Breast epithelium (tissue), 4 donors: ENCODE data around the gene DGKQ. TPM values are rescaled to one million over a fixed set of nuclear protein-coding genes. Genes with fewer than 3 reads are reported as not detected.
A peak's percentile ranks its signal among the peaks of the same experiment; 100 is the strongest.

Experiments
- DNase-seq, 2 donors: peaks; one replicate each; pipeline ENCODE4 v3.0.0-alpha.2; 2019; ENCODE audit warnings: low spot score in 2 of 2
- H3K27ac ChIP-seq, 2 donors: fragments of 200-600 bp; sonication (generic) in 1 of 2; one replicate each; pipeline ENCODE4 v1.5.1; 2016 to 2019; ENCODE audit warnings: mild to moderate bottlenecking in 1 of 2
- H3K27me3 ChIP-seq, 2 donors: fragments of 200-600 bp; sonication (generic) in 1 of 2; one replicate each; pipeline versions ENCODE4 v1.5.1 to v1.6.0; 2017 to 2019; ENCODE audit warnings: control low read depth in 1 of 2, mild to moderate bottlenecking in 1 of 2
- H3K36me3 ChIP-seq: fragments of 200-600 bp; one replicate; pipeline ENCODE4 v1.5.1; 2019
- H3K4me1 ChIP-seq, 2 donors: fragments of 200-600 bp; sonication (generic); one replicate each; pipeline ENCODE4 v1.5.1; 2016 to 2019; ENCODE audit warnings: control low read depth in 1 of 2
- H3K4me3 ChIP-seq, 3 donors: fragments of 200-600 bp; sonication (generic); 1 replicate in 2 of 3; 2 replicates in 1 of 3; pipeline ENCODE4 v1.5.1; 2016 to 2019; ENCODE audit warnings: mild to moderate bottlenecking in 3 of 3, moderate library complexity in 2 of 3
- H3K9me3 ChIP-seq, 2 donors: fragments of 200-600 bp; sonication (generic) in 1 of 2; one replicate each; pipeline ENCODE4 v1.5.1; 2016 to 2019; ENCODE audit warnings: control low read depth in 1 of 2
- POLR2A ChIP-seq: fragments of 450-650 bp; IDR thresholded peaks from one replicate; pipeline ENCODE4 v1.6.1; 2016; ENCODE audit warnings: antibody characterized with exemption, mild to moderate bottlenecking, moderate library complexity
- POLR2AphosphoS5 ChIP-seq, 3 donors: sonication (generic); formaldehyde crosslinking; IDR thresholded peaks; one replicate each; pipeline ENCODE4 v1.6.1; 2017; ENCODE audit warnings: antibody characterized with exemption in 3 of 3
- intact Hi-C: fragments of 100-400 bp; cut with DNase I; formaldehyde crosslinking; loops from one replicate; pipeline ENCODE4 v1.15.1; 2023; ENCODE audit warnings: low total_unique reads
- total RNA-seq, 3 donors: library from RNA; depleted of rRNA; stranded (reverse); fragments of >200 nt; gene quantifications; one replicate each; pipeline ENCODE4 v1.1.0, GENCODE V29; 2016
- TF ChIP-seq, protein P1 (sequence below), 3 donors: fragments of 450-650 bp; IDR thresholded peaks; one replicate each; pipeline ENCODE4 v1.5.1; 2016 to 2017; ENCODE audit warnings: antibody characterized with exemption in 3 of 3, mild to moderate bottlenecking in 3 of 3, moderate library complexity in 3 of 3

DGKQ gene
- total RNA-seq, 3 donors from 2014 or later: 5.3 to 9.4 (median 8.8) TPM

DNA sequence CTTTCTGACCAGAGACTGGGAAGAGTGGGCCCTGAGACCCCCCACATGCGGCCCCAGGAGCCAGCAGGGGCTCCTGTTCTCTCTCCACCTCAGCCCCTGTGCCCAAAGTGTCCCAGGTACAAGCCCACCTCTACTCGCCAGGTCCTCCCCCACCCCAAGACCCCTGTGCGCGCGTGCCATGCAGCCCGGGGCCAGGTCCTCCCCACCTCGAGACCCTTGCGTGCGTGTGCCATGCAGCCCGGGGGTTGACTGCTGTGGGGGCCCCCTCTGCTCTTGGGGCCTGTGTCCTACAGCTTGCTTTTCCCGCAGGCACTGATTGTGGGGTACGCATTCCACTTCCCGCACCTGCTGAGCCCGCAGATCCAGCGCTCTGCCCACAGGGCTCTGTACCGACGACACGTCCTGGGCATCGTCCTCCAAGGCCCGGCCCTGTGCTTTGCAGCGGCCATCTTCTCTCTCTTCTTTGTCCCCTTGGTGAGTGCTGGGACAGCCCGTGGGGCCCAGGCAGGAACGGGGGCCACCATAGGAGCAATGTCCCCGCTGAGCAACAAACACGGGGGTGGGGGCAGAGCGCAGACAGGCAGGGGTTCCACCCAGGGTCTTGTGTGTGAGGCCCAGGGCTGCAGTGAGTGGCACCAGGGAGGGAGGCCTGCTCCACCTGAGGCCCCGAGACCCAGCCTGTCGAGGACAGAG lies 20.3 kb downstream of the DGKQ start:
- H3K36me3 ChIP-seq: no peaks in the 10 kb centered on the region

DNA sequence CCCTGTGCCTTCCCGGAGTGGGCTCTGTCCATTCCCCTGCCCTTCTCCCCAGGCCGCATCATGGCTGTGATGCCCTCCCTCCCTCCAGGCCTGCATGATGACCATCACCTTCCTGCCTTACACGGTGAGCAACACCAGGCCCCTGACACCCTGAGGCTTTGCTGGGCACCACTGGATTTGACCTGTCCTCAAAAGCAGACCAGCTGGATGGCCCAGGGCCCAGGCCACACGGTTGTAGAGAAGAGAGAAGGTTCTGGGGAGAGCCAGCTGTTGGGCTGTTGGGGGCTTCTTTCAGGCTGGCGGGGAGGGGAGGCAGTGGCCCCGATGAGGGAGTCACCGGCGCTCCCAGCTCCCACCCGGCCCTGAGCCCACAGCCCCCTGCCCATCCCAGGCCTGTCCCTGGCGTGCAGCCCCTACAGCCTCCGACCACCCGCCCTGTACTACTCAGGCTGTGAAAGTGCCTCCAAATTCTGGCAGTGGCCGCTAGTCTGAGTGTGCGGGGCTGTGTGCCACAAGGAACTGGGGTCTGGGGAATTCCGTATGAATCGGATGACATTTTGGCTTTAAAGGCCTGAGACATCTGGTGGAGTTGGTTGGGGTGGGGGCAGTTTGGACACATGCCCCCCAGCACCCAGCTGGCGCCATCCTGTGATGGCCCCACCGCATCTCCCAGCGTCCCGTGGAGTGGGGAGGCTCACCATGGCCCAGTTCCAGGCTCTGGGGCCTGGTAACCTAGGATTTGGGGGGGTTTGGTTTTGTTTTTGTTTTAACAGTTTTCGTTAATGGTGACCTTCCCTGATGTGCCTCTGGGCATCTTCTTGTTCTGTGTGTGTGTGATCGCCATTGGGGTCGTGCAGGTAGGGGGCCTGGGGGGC lies 21.5 kb downstream of the DGKQ start:
- Histone ChIP-seq H3K27ac (no peak overlapping the region), H3K36me3 (no peaks in the 10 kb centered on the region), H3K4me3 (no peak overlapping the region), H3K9me3 (no peaks in the 10 kb centered on the region), H3K27me3 (no peaks in the 10 kb centered on the region), H3K4me1 (no peaks in the 10 kb centered on the region)
- no peak for TF ChIP-seq POLR2A
- TF ChIP-seq, protein P1, sequence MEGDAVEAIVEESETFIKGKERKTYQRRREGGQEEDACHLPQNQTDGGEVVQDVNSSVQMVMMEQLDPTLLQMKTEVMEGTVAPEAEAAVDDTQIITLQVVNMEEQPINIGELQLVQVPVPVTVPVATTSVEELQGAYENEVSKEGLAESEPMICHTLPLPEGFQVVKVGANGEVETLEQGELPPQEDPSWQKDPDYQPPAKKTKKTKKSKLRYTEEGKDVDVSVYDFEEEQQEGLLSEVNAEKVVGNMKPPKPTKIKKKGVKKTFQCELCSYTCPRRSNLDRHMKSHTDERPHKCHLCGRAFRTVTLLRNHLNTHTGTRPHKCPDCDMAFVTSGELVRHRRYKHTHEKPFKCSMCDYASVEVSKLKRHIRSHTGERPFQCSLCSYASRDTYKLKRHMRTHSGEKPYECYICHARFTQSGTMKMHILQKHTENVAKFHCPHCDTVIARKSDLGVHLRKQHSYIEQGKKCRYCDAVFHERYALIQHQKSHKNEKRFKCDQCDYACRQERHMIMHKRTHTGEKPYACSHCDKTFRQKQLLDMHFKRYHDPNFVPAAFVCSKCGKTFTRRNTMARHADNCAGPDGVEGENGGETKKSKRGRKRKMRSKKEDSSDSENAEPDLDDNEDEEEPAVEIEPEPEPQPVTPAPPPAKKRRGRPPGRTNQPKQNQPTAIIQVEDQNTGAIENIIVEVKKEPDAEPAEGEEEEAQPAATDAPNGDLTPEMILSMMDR (IDR thresholded peaks at IDR 0.05): no peak
- no peak for TF ChIP-seq POLR2AphosphoS5 (IDR thresholded peaks at IDR 0.05)
- peak in 1 of 2 donors; percentile 43 for DNase-seq
- intact Hi-C loops: no loop called here

More for the DNA sequence above, 20.3 kb downstream of the DGKQ start:
- TF ChIP-seq, protein P1 (IDR thresholded peaks at IDR 0.05): no peak
- TF ChIP-seq POLR2AphosphoS5 (IDR thresholded peaks at IDR 0.05): no peak
- Histone ChIP-seq H3K9me3 (no peaks in the 10 kb centered on the region), H3K4me3 (no peak overlapping the region), H3K4me1 (no peaks in the 10 kb centered on the region), H3K27me3 (no peaks in the 10 kb centered on the region), H3K27ac (no peak overlapping the region)
- intact Hi-C loops: no loop called here
- DNase-seq: peak in 1 of 2 donors; percentile 48

DNA sequence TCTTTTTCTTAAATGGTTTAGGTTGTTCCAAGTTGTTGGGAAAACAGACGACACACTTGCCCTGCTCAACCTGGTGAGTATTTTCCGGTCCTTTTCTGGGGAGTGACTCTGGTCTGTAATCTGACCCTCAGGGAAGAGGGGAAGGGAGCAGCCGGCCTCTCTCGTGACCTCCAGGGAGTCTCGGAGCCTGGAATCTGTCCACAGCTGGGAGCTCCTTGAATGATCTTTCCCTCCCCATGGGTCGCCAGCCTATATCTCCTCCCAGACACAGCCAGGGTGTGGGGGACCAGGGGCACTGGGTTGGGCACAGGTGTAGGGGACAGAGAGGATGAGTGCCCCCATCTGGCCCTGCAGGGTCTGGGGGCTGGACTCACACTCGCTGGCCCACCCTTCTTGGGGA lies 22.2 kb downstream of the DGKQ start:
- H3K27ac ChIP-seq: no peak overlapping the region
- no peaks in the 10 kb centered on the region for H3K36me3 ChIP-seq
- H3K4me3 ChIP-seq: no peak overlapping the region

DNA sequence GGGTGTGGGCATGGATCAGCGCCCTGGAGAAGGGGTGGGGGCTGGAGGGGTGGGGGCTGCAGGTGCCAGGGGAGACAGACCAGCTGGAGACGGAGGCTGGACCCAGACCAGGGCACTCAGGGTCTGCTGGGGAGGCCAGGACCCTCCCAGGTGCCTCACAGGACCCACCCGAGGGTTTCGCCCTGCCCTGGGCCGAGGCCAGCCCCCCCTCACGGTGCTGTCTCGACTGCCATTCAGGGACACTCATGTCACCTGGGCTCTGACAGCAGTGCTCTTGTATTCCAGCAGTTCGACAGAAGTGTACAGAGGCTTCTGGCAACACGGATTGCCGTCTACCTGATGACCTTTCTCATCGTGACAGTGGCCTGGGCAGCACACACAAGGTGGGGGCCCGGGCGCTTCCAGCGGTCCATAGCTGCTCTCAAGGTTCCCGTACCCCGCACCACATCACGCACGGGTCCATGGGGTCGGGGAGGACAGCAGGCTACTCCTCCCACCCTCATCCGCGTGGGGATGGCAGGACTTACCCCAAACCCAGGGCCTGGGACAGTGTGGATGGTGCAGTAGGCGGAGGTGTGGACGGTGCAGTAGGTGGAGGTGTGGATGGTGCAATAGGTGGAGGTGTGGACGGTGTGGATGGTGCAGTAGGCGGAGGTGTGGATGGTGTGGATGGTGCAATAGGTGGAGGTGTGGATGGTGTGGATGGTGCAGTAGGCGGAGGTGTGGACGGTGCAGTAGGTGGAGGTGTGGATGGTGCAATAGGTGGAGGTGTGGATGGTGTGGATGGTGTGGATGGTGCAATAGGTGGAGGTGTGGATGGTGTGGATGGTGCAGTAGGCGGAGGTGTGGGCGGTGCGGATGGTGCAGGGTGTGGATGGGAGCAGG lies 23.0 kb downstream of the DGKQ start:
- Histone ChIP-seq H3K4me1 (no peaks in the 10 kb centered on the region), H3K27me3 (no peaks in the 10 kb centered on the region), H3K27ac (no peak overlapping the region), H3K9me3 (no peaks in the 10 kb centered on the region), H3K36me3 (no peaks in the 10 kb centered on the region), H3K4me3 (no peak overlapping the region)
- peak in 1 of 2 donors; percentile 44 for DNase-seq
- intact Hi-C loops: no loop called here
- TF ChIP-seq POLR2AphosphoS5 (IDR thresholded peaks at IDR 0.05) (no peak), POLR2A (no peak)
- TF ChIP-seq, protein P1 (IDR thresholded peaks at IDR 0.05): no peak

More for the DNA sequence above, 22.2 kb downstream of the DGKQ start:
- DNase-seq: peak in 1 of 2 donors; percentile 25
- intact Hi-C loops: no loop called here
- H3K9me3 ChIP-seq: no peaks in the 10 kb centered on the region
- H3K27me3 ChIP-seq: no peaks in the 10 kb centered on the region
- TF ChIP-seq, protein P1 (IDR thresholded peaks at IDR 0.05): no peak
- TF ChIP-seq POLR2AphosphoS5 (IDR thresholded peaks at IDR 0.05) (no peak), POLR2A (no peak)
- no peaks in the 10 kb centered on the region for H3K4me1 ChIP-seq
